CD4-positive, alpha-beta memory T cell (primary cell): ENCODE data around the gene MEIG1. TPM values are rescaled to one million over a fixed set of nuclear protein-coding genes. Genes with fewer than 3 reads are reported as not detected.
"Not testable (repeated sequence)": the region's sequence is repeated elsewhere in the genome, so short reads cannot be mapped to it uniquely, and the experiment has no call there.

ENCODE experiments used
- CTCF ChIA-PET: fragments of 350-600 bp; sonication (Branson Sonifier 250); formaldehyde crosslinking; loops from one replicate; lab custom pipeline; 2021; ENCODE audit warnings: inconsistent platforms; ENCODE audit not compliant: partially characterized antibody; lab: Charles Lee
- POLR2A ChIA-PET: fragments of 350-600 bp; sonication (Branson Sonifier 250); formaldehyde crosslinking; loops from one replicate; lab custom pipeline; 2021; ENCODE audit not compliant: partially characterized antibody; lab: Charles Lee
- DNase-seq, 5 donors: peaks; one replicate each; pipeline versions ENCODE4 v3.0.0 to v3.0.0-alpha.2; 2020 to 2022; ENCODE audit warnings: mixed read lengths in 1 of 5
- H3K27ac ChIP-seq: one replicate; pipeline ENCODE4 v1.7.0; 2013; ENCODE audit warnings: low read depth, low read length
- H3K27me3 ChIP-seq: 2 replicates; pipeline ENCODE4 v1.7.0; 2013; ENCODE audit warnings: mild to moderate bottlenecking, low read length, moderate library complexity; ENCODE audit not compliant: insufficient read depth
- H3K36me3 ChIP-seq: 2 replicates; pipeline ENCODE4 v1.7.0; 2013; ENCODE audit warnings: mild to moderate bottlenecking, low read length, moderate library complexity; ENCODE audit not compliant: insufficient read depth
- H3K4me1 ChIP-seq: 2 replicates; pipeline ENCODE4 v1.7.0; 2013; ENCODE audit warnings: mild to moderate bottlenecking, low read length, moderate library complexity; ENCODE audit not compliant: insufficient read depth
- H3K4me3 ChIP-seq, 2 donors: one replicate each; pipeline ENCODE4 v1.7.0; 2013; ENCODE audit warnings: low read length in 2 of 2, mild to moderate bottlenecking in 1 of 2
- H3K9me3 ChIP-seq, 2 donors: one replicate each; pipeline ENCODE4 v1.7.0; 2013; ENCODE audit warnings: low read length in 2 of 2, control low read depth in 1 of 2; ENCODE audit not compliant: control insufficient read depth in 1 of 2
- H3K27ac Mint-ChIP-seq, 7 donors: one replicate each; pipeline ENCODE4 v1.8.0; 2020 to 2021; ENCODE audit warnings: mixed read lengths in 7 of 7, mild to moderate bottlenecking in 6 of 7, inconsistent platforms in 3 of 7, moderate library complexity in 3 of 7
- H3K27me3 Mint-ChIP-seq, 2 donors: one replicate each; pipeline ENCODE4 v1.8.0; 2020 to 2021; ENCODE audit warnings: mixed read lengths in 2 of 2
- H3K36me3 Mint-ChIP-seq, 2 donors: one replicate each; pipeline ENCODE4 v1.8.0; 2020 to 2021; ENCODE audit warnings: mixed read lengths in 2 of 2, inconsistent platforms in 1 of 2, mild to moderate bottlenecking in 1 of 2
- H3K4me1 Mint-ChIP-seq, 4 donors: one replicate each; pipeline ENCODE4 v1.8.0; 2020 to 2021; ENCODE audit warnings: mixed read lengths in 4 of 4, mild to moderate bottlenecking in 1 of 4
- H3K4me3 Mint-ChIP-seq, 8 donors: one replicate each; pipeline ENCODE4 v1.8.0; 2020 to 2021; ENCODE audit warnings: mixed read lengths in 8 of 8, mild to moderate bottlenecking in 7 of 8, moderate library complexity in 6 of 8, inconsistent platforms in 3 of 8
- H3K9me3 Mint-ChIP-seq, 8 donors: one replicate each; pipeline ENCODE4 v1.8.0; 2020 to 2021; ENCODE audit warnings: mixed read lengths in 8 of 8, mild to moderate bottlenecking in 5 of 8, inconsistent platforms in 3 of 8, moderate library complexity in 1 of 8
- intact Hi-C: fragments of 100-400 bp; cut with micrococcal nuclease; formaldehyde crosslinking; loops from one replicate; pipeline ENCODE4 v1.15.1; 2023
- polyA plus RNA-seq, 2 donors: library from polyadenylated mRNA; unstranded; fragments of 300-500 nt; fragmentation: Illumina TruSeq; gene quantifications; one replicate each; pipeline ENCODE4 v1.2.3, GENCODE V29; 2021
- total RNA-seq, 2 experiments: library from RNA; stranded (reverse); gene quantifications; one replicate each; pipeline ENCODE4 v1.2.3, GENCODE V29; 2021

The MEIG1 gene
- total and polyA plus RNA-seq, 4 experiments from 2014 or later: 0.62 to 0.99 TPM; not detected in 2

- intact Hi-C loops: no loop called here
- Mint-ChIP-seq H3K4me3 (no peak overlapping the region), H3K4me1 (peaks cover 0 to 6% (median 2%) of the 10 kb centered on the region in 4 donors), H3K9me3 (peaks cover 0 to 4% (median under 1%) of the 10 kb centered on the region in 8 donors), H3K36me3 (peaks cover 64 to 82% of the 10 kb centered on the region in 2 donors), H3K27ac (no peak overlapping the region), H3K27me3 (no peaks in the 10 kb centered on the region)
- no peaks in the 10 kb centered on the region for H3K4me1 ChIP-seq
- no peaks in the 10 kb centered on the region for H3K27me3 ChIP-seq
- POLR2A ChIA-PET: no interaction called here
- H3K36me3 ChIP-seq: peaks cover 65% of the 10 kb centered on the region
- no peak overlapping the region for H3K27ac ChIP-seq
- CTCF ChIA-PET: interaction anchor here (0.9 kb wide), 1 partner anchor 20 kb away, joined by 4 read pairs; no protein-coding TSS in a partner anchor
- no peak for DNase-seq
- H3K9me3 ChIP-seq: no peaks in the 10 kb centered on the region
- no peak overlapping the region for H3K4me3 ChIP-seq
Measured at GRCh38 chr10:14924013-14924412, 35.2 kb upstream of the MEIG1 start.

GRCh38 chr10:14925268-14925667 is 33.9 kb upstream of the MEIG1 start:
- H3K27me3 Mint-ChIP-seq: no peaks in the 10 kb centered on the region
- Histone ChIP-seq H3K4me3 (no peak overlapping the region), H3K36me3 (peaks cover 56% of the 10 kb centered on the region), H3K27me3 (no peaks in the 10 kb centered on the region), H3K9me3 (no peaks in the 10 kb centered on the region), H3K4me1 (no peaks in the 10 kb centered on the region), H3K27ac (no peak overlapping the region)
- POLR2A ChIA-PET: no interaction called here
- intact Hi-C loops: no loop called here
- no peak overlapping the region for H3K4me3 Mint-ChIP-seq
- H3K9me3 Mint-ChIP-seq: no peaks in the 10 kb centered on the region
- peaks cover 0 to 6% (median 2%) of the 10 kb centered on the region in 4 donors for H3K4me1 Mint-ChIP-seq
- CTCF ChIA-PET: interaction anchor here (0.6 kb wide), 1 partner anchor 401 kb away, joined by 3 read pairs; no protein-coding TSS in a partner anchor
- H3K36me3 Mint-ChIP-seq: peaks cover 52 to 74% of the 10 kb centered on the region in 2 donors
- DNase-seq: no peak
- no peak overlapping the region for H3K27ac Mint-ChIP-seq

- H3K36me3 Mint-ChIP-seq: peaks cover 46 to 70% of the 10 kb centered on the region in 2 donors
- DNase-seq: no peak
- H3K27ac Mint-ChIP-seq: peak overlapping the region in 1 of 7 donors; percentile 31
- ChIA-PET CTCF (no interaction called here), POLR2A (no interaction called here)
- H3K27me3 ChIP-seq: no peaks in the 10 kb centered on the region
- intact Hi-C loops: no loop called here
- no peak overlapping the region for H3K4me3 Mint-ChIP-seq
- peaks cover 53% of the 10 kb centered on the region for H3K36me3 ChIP-seq
- H3K4me1 Mint-ChIP-seq: peaks cover 0 to 6% (median 2%) of the 10 kb centered on the region in 4 donors
- H3K4me1 ChIP-seq: no peaks in the 10 kb centered on the region
- no peaks in the 10 kb centered on the region for H3K27me3 Mint-ChIP-seq
- no peak overlapping the region for H3K4me3 ChIP-seq
- no peak overlapping the region for H3K27ac ChIP-seq
- no peaks in the 10 kb centered on the region for H3K9me3 ChIP-seq
- H3K9me3 Mint-ChIP-seq: no peaks in the 10 kb centered on the region
Measured at GRCh38 chr10:14926061-14926470, 33.1 kb upstream of the MEIG1 start.

- ChIA-PET POLR2A (no interaction called here), CTCF (no interaction called here)
- Histone ChIP-seq H3K27me3 (no peaks in the 10 kb centered on the region), H3K4me1 (no peaks in the 10 kb centered on the region), H3K4me3 (no peak overlapping the region), H3K27ac (no peak overlapping the region), H3K9me3 (no peaks in the 10 kb centered on the region), H3K36me3 (peaks cover 46% of the 10 kb centered on the region)
- Mint-ChIP-seq H3K4me3 (no peak overlapping the region), H3K9me3 (no peaks in the 10 kb centered on the region), H3K4me1 (peaks cover 0 to 4% (median 1%) of the 10 kb centered on the region in 4 donors), H3K27me3 (no peaks in the 10 kb centered on the region), H3K27ac (peak overlapping the region in 2 of 7 donors; percentile 25 to 66), H3K36me3 (peaks cover 38 to 70% of the 10 kb centered on the region in 2 donors)
- intact Hi-C loops: no loop called here
- DNase-seq: no peak
Measured at GRCh38 chr10:14926722-14927416, 32.3 kb upstream of the MEIG1 start.

- Histone ChIP-seq H3K36me3 (peaks cover 45% of the 10 kb centered on the region), H3K27me3 (no peaks in the 10 kb centered on the region), H3K27ac (no peak overlapping the region), H3K9me3 (no peaks in the 10 kb centered on the region), H3K4me1 (no peaks in the 10 kb centered on the region), H3K4me3 (no peak overlapping the region)
- no peaks in the 10 kb centered on the region for H3K27me3 Mint-ChIP-seq
- intact Hi-C loops: no loop called here
- DNase-seq: no peak
- H3K4me3 Mint-ChIP-seq: no peak overlapping the region
- ChIA-PET CTCF (no interaction called here), POLR2A (no interaction called here)
- H3K36me3 Mint-ChIP-seq: peaks cover 33 to 66% of the 10 kb centered on the region in 2 donors
- no peak overlapping the region for H3K27ac Mint-ChIP-seq
- peaks cover 0 to 4% (median 1%) of the 10 kb centered on the region in 4 donors for H3K4me1 Mint-ChIP-seq
- H3K9me3 Mint-ChIP-seq: no peaks in the 10 kb centered on the region
Measured at GRCh38 chr10:14930610-14931009, 28.6 kb upstream of the MEIG1 start.

GRCh38 chr10:14936584-14936983 is 22.6 kb upstream of the MEIG1 start:
- intact Hi-C loops: no loop called here
- POLR2A ChIA-PET: no interaction called here
- no peak overlapping the region for H3K27ac ChIP-seq
- H3K4me3 ChIP-seq: no peak overlapping the region
- CTCF ChIA-PET: no interaction called here
- Mint-ChIP-seq H3K9me3 (no peaks in the 10 kb centered on the region), H3K27me3 (no peaks in the 10 kb centered on the region), H3K36me3 (peaks cover 28 to 52% of the 10 kb centered on the region in 2 donors), H3K27ac (no peak overlapping the region), H3K4me3 (no peak overlapping the region), H3K4me1 (no peaks in the 10 kb centered on the region)
- H3K4me1 ChIP-seq: no peaks in the 10 kb centered on the region
- no peaks in the 10 kb centered on the region for H3K9me3 ChIP-seq
- H3K36me3 ChIP-seq: peaks cover 32% of the 10 kb centered on the region
- no peak for DNase-seq
- H3K27me3 ChIP-seq: no peaks in the 10 kb centered on the region

GRCh38 chr10:14938971-14939370 is 20.2 kb upstream of the MEIG1 start:
- H3K36me3 ChIP-seq: peaks cover 18% of the 10 kb centered on the region
- H3K4me1 ChIP-seq, H3K27me3 ChIP-seq, H3K4me3 Mint-ChIP-seq, DNase-seq, H3K27ac ChIP-seq, H3K27me3 Mint-ChIP-seq, intact Hi-C loops, H3K4me3 ChIP-seq, H3K9me3 Mint-ChIP-seq, H3K9me3 ChIP-seq, POLR2A ChIA-PET: not testable (repeated sequence)
- CTCF ChIA-PET: interaction anchor here (1.3 kb wide), 1 partner anchor 14 kb away, joined by 4 read pairs; no protein-coding TSS in a partner anchor
- Mint-ChIP-seq H3K27ac (peak overlapping the region in 2 of 7 donors; percentile 66 to 83), H3K36me3 (peaks cover 22 to 41% of the 10 kb centered on the region in 2 donors), H3K4me1 (peaks cover 5 to 14% (median 6%) of the 10 kb centered on the region in 4 donors)
